ENCODE measurements around the gene TAF7L.

GRCh38 chrX:101237041-101237440 lies 54.1 kb downstream of the TAF7L start:
- no peak for TF ChIP-seq CTCF (IDR thresholded peaks at IDR 0.05)
- TF ChIP-seq POLR2AphosphoS5 (IDR thresholded peaks at IDR 0.05; ENCODE audit: low read depth, low read length): no peak

Measured in Panc1 (cell line).